Psoas muscle (tissue), 8 donors: ENCODE data around the gene ERP27. TPM values are rescaled to one million over a fixed set of nuclear protein-coding genes. Genes with fewer than 3 reads are reported as not detected.

Source experiments
- ATAC-seq, 4 donors: fragments of 200-7000 bp; cut with Tn5 transposase; one replicate each; pipeline ENCODE4 v1.9.1; 2020; ENCODE audit warnings: moderate library complexity in 3 of 4, mild to moderate bottlenecking in 2 of 4
- DNase-seq, 2 donors: peaks; one replicate each; pipeline ENCODE4 v3.0.0-alpha.2; 2020
- H3K27ac ChIP-seq: fragments of 200-600 bp; one replicate; pipeline ENCODE4 v1.8.0; 2022
- H3K27me3 ChIP-seq, 3 donors: fragments of 200-600 bp in 1 of 3; one replicate each; pipeline versions ENCODE4 v1.6.1 to v1.8.0; 2013 to 2022; ENCODE audit warnings: low read length in 2 of 3, mild to moderate bottlenecking in 2 of 3, moderate library complexity in 1 of 3; ENCODE audit not compliant: insufficient read depth in 3 of 3
- H3K36me3 ChIP-seq, 2 donors: fragments of 200-600 bp in 1 of 2; one replicate each; pipeline versions ENCODE4 v1.6.1 to v1.8.0; 2013 to 2022; ENCODE audit warnings: low read depth in 1 of 2, mild to moderate bottlenecking in 1 of 2, moderate library complexity in 1 of 2; ENCODE audit not compliant: insufficient read depth in 1 of 2
- H3K4me1 ChIP-seq: fragments of 200-600 bp; one replicate; pipeline ENCODE4 v1.8.0; 2022
- H3K4me3 ChIP-seq: fragments of 200-600 bp; one replicate; pipeline ENCODE4 v1.8.0; 2022; ENCODE audit warnings: mild to moderate bottlenecking
- H3K9me3 ChIP-seq: fragments of 200-600 bp; one replicate; pipeline ENCODE4 v1.8.0; 2022
- WGBS, 3 donors: extraction: QIAGEN DNeasy Blood & Tissue Kit; methylation state at CpG; one replicate each; pipeline versions ENCODE4 v1.1.6 to v1.1.7; 2013; 5-methylcytosine and 5-hydroxymethylcytosine counted together
- intact Hi-C, 2 donors: fragments of 100-400 bp; cut with DNase I; formaldehyde crosslinking; loops; one replicate each; pipeline versions ENCODE4 v1.11.0 to v1.14.2; 2022
- polyA plus RNA-seq, 3 donors: library from polyadenylated mRNA; stranded (reverse); fragments of 200-250 nt; gene quantifications; one replicate each; pipeline ENCODE4 v1.2.3, GENCODE V29; 2013
- total RNA-seq, 4 donors: library from RNA; stranded (reverse); fragmentation: NEBNext Ultra II Directional in 2 of 4; extraction: Animal tissue kit (Norgen Biotek cat#: 25700) in 2 of 4; gene quantifications; one replicate each; pipeline versions ENCODE4 v1.2.1 to v1.2.4, GENCODE V29; 2021 to 2023
- TF ChIP-seq, protein P1 (sequence below): fragments of 200-600 bp; IDR thresholded peaks from one replicate; pipeline ENCODE4 v1.8.0; 2022; ENCODE audit warnings: antibody characterized with exemption
- donor health status: healthy with polysubstance abuse.
- donor health status: DM: no; HTN: no; CAD: no; lungs with moderate emphysema.
- donor health status: Bipolar disorder and iron deficiency.
- donor health status: healthy.
- donor health status: DM: yes; HTN: yes; CAD: no.
- donor health status: DM: no; HTN: no; CAD: no.
- donor health status: DM: no; HTN: no; CAD: no.
- donor health status: DM: yes; HTN: yes; CAD: no.

ERP27 gene
- total and polyA plus RNA-seq, 7 donors, result 0.05 to 0.42 (median 0.13) TPM; not detected in 1

DNA sequence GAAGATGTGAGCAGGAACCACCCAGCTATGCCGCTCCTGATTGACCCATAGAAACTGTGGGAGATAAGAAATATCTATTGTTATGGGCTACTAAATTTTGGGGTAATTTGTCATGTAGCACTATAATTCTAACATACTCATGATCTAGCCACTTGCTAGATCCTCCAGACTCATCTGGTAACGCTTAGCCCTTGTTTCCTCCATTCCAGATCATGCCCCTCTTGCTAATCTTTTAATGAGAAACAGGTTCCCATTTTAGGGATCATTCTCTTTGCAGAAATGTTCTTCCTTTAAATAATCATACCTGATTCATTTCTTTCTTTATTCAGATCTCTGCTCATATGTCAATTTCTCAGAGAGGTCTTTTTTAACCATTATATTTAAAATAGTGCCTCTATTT is 26.9 kb upstream of the ERP27 start:
- ATAC-seq, result no peak
- Histone ChIP-seq H3K36me3 (no peaks in the 10 kb centered on the region), H3K9me3 (no peaks in the 10 kb centered on the region), H3K4me3 (no peak overlapping the region), H3K4me1 (no peaks in the 10 kb centered on the region), H3K27me3 (no peaks in the 10 kb centered on the region), H3K27ac (no peak overlapping the region)
- no peak for DNase-seq
- 87 to 94% (median 93%) methylated on average over 2 of the region's 2 CpGs for WGBS, 3 donors
- intact Hi-C loops, result no loop called here
- TF ChIP-seq, protein P1, sequence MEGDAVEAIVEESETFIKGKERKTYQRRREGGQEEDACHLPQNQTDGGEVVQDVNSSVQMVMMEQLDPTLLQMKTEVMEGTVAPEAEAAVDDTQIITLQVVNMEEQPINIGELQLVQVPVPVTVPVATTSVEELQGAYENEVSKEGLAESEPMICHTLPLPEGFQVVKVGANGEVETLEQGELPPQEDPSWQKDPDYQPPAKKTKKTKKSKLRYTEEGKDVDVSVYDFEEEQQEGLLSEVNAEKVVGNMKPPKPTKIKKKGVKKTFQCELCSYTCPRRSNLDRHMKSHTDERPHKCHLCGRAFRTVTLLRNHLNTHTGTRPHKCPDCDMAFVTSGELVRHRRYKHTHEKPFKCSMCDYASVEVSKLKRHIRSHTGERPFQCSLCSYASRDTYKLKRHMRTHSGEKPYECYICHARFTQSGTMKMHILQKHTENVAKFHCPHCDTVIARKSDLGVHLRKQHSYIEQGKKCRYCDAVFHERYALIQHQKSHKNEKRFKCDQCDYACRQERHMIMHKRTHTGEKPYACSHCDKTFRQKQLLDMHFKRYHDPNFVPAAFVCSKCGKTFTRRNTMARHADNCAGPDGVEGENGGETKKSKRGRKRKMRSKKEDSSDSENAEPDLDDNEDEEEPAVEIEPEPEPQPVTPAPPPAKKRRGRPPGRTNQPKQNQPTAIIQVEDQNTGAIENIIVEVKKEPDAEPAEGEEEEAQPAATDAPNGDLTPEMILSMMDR, result no peak

DNA sequence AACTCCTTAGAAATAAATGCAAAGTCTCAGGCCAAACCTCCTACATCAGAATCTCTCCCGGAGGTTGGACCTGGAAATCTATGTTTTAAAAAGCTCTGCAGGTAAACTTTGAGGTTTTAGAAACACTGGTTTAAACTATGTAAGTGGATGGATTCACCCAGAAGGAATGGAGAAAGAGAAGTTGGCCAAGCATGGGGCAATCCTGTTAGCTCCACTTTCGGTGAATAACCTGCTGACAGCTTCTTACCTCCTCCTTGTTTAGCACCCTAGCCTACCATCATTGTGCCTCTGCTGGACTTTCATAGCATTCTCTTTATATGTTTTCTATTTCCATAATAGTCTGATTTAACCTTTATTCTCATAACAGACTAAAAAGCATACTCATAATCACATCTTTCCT is 26.1 kb upstream of the ERP27 start:
- intact Hi-C loops, result no loop called here
- no peaks in the 10 kb centered on the region for H3K36me3 ChIP-seq
- H3K27ac ChIP-seq, result no peak overlapping the region
- no peaks in the 10 kb centered on the region for H3K4me1 ChIP-seq
- H3K9me3 ChIP-seq, result no peaks in the 10 kb centered on the region
- ATAC-seq (no peak), DNase-seq (no peak)
- no peak overlapping the region for H3K4me3 ChIP-seq
- TF ChIP-seq, protein P1, result no peak
- H3K27me3 ChIP-seq, result no peaks in the 10 kb centered on the region
- WGBS, 3 donors, result 69 to 95% (median 81%) methylated on average over 2 of the region's 2 CpGs

DNA sequence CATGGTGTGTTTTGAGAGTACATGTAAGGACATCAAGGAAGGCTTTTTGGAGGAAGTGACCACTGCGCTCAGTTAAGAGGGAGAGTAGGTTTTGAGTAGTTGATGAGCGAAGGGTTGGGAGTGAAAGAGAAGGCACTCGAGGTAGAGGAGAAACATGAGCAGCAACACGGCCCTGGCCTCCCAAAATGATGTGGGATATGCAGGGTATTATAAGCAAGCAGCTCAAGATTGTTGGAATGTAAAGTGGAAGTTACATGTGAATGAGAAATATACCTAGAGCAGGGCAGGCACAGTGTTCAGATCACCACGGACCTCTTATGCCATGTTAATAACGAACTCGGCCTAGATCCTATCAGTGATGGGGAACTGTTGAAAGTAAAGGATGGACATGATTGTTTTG is 25.2 kb upstream of the ERP27 start:
- no peak overlapping the region for H3K27ac ChIP-seq
- no peaks in the 10 kb centered on the region for H3K27me3 ChIP-seq
- DNase-seq (no peak), ATAC-seq (no peak)
- no peaks in the 10 kb centered on the region for H3K9me3 ChIP-seq
- H3K4me1 ChIP-seq, result no peaks in the 10 kb centered on the region
- WGBS, 3 donors, result 86 to 90% (median 90%) methylated on average over 7 of the region's 7 CpGs
- no peaks in the 10 kb centered on the region for H3K36me3 ChIP-seq
- TF ChIP-seq, protein P1, result no peak
- H3K4me3 ChIP-seq, result no peak overlapping the region
- intact Hi-C loops, result no loop called here

DNA sequence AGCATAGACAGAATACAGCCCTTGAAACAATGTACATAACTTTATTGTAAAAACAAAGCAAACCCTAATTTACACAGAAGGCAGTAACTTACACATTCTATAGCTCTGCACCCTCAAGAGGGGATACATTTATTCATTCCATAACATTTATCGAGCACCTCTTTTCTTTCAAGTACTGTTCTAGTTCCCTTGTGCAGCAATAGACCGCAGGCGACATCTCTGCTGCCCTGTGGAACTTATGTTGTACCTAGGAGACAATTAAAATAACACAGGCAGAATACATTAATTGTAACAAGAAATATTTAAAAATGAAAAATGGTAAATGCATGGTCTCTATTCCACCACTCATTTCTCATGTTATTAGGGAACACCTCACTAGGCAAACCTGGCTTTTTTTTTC is 24.5 kb upstream of the ERP27 start:
- intact Hi-C loops, result no loop called here
- Histone ChIP-seq H3K27ac (no peak overlapping the region), H3K4me3 (no peak overlapping the region), H3K27me3 (no peaks in the 10 kb centered on the region), H3K36me3 (no peaks in the 10 kb centered on the region), H3K9me3 (no peaks in the 10 kb centered on the region), H3K4me1 (no peaks in the 10 kb centered on the region)
- TF ChIP-seq, protein P1, result no peak
- WGBS, 3 donors, result 93 to 96% (median 94%) methylated on average over 3 of the region's 3 CpGs
- no peak for ATAC-seq
- DNase-seq, result no peak

DNA sequence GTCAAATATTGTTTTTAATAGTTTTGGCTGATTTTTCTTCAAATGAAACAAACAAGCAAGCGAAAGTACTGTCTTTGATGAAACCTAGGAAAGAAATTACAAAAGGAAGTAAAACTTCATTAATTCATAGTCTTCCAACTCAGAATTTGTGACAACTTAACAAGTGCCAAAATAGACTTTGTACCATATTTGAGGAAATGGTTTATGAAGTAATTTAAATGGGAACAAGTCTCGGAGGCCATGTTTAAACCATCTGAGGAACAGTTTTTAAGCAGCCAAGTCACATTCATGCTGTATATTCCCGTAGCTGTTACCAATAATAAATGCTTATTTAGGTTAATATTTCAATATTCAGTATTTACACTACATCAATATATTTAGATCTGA is 23.8 kb upstream of the ERP27 start:
- Histone ChIP-seq H3K9me3 (no peaks in the 10 kb centered on the region), H3K27me3 (no peaks in the 10 kb centered on the region), H3K4me1 (no peaks in the 10 kb centered on the region), H3K27ac (peak overlapping the region; percentile 61), H3K4me3 (peak overlapping the region; percentile 63), H3K36me3 (no peaks in the 10 kb centered on the region)
- TF ChIP-seq, protein P1, result no peak
- DNase-seq (no peak), ATAC-seq (no peak)
- 75 to 89% (median 82%) methylated on average over 3 of the region's 3 CpGs for WGBS, 3 donors
- intact Hi-C loops, result no loop called here
